NCI-H2196 treated with DMSO at 0.1 percent for 48 hours (cell line): ENCODE measurements around the gene MTAP.

Experiments used
- DNase-seq: peaks from one replicate; lab custom pipeline; 2025; ENCODE audit not compliant: unreplicated experiment; lab: John Stamatoyannopoulos, UW

MTAP gene

GRCh38 chr9:21804331-21804730 lies 1.9 kb downstream of the MTAP start:
- no peak for DNase-seq

GRCh38 chr9:21804791-21805190 lies 2.4 kb downstream of the MTAP start:
- no peak for DNase-seq

DNA sequence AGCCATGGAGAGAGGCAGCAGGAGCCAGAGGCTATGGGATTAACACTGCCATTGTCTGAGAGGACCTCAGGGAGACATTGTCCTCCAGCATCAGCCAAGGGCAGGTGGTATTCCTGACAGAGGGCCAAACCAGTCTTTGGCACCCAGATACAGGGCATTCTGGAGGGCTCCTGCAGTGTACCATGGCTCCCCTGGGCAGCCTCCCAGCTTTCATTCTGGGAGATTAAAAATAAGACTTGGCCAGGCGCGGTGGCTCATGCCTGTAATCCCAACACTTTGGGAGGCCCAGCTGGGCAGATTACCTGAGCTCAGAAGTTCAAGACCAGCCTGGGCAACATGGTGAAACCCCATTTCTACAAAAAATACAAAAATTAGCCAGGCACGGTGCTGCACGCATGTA lies 4.2 kb downstream of the MTAP start:
- DNase-seq, result no peak

DNA sequence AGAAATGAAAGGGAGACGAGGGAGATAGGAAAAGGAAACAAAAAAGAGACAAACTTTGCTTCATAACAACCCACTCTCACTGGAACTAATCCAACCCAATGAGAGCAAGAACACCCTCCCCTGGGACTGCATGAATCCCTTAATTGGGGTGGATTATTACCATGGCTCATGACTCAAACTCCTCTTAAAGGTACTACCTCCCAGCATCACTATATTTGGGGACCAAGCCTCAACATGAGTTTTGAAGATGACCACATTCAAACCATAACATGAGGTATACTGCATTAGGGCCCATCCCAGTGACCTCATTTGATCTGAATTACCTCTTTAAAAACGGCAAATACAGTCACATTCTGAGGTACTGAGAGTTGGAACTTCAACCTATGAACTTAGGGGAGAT lies 8.0 kb downstream of the MTAP start:
- DNase-seq, result no peak

GRCh38 chr9:21810881-21811280 lies 8.4 kb downstream of the MTAP start:
- DNase-seq, result no peak

DNA sequence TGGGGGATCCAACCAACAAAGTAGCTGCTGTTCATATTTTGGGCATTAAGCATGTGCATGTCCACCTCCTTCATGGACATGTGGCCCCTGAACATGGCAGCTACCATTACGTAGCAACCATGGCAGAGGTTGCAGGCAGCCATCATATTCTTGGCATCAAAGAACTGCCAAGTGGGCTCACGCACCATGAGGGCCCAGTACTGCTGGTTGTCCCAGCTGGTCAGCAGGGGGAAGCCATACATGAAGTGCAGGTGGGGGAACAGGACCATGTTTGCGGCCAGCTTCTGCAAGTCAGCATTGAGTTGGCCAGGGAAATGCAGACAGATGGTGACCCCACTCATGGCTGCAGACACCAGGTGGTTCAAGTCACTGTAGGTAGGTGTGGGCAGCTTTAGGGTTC lies 9.5 kb downstream of the MTAP start:
- no peak for DNase-seq

GRCh38 chr9:21812415-21812814 lies 10.0 kb downstream of the MTAP start:
- no peak for DNase-seq

DNA sequence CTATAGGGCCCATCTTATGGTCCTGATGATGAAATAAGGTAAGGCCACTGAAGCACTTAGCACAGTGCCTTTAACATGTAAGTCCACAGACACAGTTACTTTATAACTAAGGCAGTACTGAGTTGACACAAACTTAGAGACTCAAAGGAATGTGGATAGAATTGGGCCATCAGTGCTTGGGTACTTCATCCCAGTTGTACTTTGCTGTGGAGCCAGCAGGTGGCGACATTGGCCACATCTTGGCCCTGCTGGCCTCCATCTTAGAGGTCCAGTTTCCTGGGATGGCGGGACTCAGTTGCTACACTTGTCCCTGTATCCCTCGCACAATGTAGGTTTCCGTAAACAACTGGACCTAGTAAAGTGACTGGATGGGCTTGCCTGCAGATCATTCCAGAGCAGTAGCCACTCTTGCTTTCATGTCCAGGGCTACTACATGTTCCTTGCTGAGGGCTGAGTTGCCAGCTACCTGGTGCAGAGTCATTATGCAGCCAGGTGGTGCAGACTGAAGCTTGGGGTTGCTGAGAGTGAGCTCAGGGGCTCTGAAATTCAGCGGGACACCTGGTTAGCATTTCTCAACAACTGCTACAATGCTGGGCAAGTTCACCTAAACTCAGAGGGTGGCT lies 10.6 kb downstream of the MTAP start:
- peak; percentile 40 for DNase-seq

DNA sequence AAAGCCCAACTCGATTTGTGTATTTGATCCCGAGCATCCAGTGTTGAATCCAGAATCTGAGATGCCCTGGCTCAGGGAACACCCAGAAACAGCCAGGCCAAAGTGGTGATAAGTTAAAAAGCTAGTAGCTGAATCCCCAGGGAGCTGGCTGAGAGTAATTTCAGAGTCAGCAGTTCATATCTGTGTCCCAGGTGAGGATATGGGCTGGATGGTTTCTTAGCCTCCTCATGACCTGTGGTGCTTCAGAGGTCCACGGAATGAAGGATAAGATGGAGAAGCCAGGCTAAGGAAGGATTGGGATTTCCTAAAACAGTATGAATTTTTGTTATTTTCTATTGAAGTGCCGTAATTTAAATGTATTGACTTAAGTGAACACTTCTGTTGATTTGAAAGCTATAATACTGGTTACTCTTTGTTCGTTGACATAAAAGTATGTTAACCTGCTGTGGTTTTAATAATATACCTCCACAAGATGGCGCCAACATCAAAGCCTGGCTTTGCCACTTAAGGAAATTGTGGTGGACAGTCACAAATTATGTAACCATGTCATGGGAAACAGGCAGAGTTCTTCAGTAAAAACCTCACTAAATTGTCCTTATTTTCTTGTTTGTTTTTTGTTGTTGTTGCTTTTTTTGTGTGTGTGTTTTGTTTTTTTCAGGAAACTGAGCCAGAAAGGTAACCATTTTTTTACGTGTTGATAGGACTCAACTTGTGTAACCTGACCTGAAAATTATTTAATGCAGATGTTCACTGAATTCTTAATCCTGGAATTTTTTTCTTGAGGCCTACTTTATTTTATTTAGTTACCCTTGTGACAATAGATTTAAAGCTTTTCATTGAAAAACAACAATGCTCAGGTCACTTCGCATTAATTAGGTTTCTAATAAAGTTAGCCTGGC lies 11.4 kb downstream of the MTAP start:
- DNase-seq, result peak; percentile 53

DNA sequence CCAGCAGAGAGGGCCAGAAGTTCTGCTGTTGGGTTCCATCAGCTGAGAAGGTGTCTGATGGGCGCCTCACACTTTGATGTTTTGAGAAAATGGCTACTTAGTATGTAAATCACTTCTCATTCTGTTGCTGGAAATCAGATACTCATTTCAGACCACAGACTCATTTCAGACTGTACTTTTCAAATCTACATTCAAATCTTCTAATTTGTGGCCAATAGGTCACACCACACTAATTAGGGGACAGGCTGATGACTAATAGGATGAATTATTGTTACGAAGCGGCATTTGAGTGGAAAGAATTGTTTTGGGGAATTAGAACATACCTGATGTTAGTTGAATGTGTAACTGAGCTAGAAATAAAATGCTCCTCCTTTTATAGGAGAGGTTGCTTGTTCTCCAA lies 13.2 kb downstream of the MTAP start:
- DNase-seq, result no peak

DNA sequence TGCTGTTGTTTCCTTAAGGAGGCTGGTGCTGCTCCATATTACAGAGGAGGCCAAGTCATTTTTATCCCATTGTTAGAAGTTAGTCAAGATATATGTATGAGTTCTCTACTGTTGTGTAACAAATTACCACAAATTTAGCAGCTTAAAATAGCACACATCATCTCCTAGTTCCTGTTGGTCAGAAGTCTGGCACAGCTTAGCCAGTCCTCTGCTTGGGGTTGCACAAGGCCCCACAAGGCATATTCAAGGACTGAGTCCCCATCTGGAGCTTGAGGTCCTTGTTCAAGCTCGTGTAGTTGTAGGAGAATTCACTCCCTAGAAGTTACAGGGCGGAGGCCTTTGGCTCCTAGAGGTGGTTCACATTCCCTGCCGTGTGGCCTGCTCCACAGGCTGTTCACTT lies 14.7 kb downstream of the MTAP start:
- DNase-seq, result no peak

DNA sequence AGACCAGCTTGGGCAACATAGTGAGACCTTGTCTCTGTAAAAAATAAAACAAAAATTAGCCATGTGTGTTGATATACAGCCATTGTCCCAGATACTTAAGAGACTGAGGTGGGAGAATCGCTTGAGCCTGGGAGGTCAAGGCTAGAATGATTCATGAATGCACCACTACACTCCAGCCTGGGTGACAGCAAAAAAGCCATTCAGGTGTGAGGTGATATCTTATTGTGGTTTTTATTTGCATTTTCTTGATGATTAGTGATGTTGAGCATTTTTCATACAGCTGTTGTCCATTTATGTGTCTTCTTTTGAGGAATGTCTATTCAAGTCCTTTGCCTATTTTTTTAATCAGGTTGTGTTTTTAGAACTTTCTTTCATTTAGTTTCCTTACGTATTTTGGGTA lies 23.2 kb downstream of the MTAP start:
- no peak for DNase-seq

GRCh38 chr9:21828853-21829410 lies 26.5 kb downstream of the MTAP start:
- no peak for DNase-seq

DNA sequence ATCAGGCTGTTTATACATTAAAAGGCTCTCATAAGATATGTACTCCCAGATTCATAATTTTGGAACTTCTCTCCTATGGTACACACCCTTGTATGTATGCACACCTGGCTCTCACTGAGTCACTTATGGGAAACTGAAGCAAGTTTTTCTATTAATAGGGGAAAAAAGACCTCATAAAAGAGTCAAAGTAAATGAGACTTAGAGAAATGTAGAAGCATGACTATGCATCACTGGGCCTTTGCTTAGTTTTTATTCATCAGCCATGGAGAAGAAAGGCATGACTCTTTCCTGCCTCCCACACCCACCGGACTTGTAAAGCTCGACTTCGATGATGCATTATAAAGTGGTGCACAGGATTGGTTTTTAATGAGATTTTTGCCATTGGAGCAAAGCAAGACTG lies 28.2 kb downstream of the MTAP start:
- DNase-seq, result no peak

DNA sequence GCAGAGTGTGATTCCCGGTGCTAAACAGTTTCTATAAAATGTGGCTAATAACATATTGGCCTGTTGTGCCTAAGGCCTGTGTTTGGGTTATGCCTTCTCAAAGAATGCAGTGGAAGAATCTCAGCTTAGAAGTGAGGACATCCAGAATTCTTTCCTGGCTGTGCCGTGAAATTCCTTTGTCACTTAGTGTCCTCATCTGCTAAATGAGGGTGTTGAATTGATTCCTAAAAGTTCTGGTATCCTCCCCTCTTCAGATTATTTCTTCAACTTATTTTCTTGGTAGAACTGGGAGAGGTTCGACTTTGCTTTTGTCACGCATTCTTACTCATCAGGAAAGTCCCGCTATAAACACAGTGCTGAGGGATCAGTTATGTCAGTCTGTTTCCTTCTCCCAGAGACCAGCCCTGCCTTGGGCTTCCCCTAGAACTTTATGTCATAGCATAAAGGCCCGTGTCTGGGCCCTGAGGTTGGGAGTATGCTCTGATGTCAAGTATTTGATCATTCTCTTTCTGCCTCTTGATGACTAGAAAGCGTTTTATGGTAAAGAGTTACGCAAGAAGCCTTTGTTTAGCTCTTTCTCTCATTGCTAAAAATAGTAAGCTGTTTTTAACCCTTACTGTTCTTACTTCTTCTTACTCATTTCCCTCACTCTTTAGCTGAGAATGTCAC lies 29.5 kb downstream of the MTAP start:
- DNase-seq, result no peak

GRCh38 chr9:21833090-21833801 lies 30.8 kb downstream of the MTAP start:
- peak; percentile 19 for DNase-seq

GRCh38 chr9:21835121-21835520 lies 32.7 kb downstream of the MTAP start:
- no peak for DNase-seq

DNA sequence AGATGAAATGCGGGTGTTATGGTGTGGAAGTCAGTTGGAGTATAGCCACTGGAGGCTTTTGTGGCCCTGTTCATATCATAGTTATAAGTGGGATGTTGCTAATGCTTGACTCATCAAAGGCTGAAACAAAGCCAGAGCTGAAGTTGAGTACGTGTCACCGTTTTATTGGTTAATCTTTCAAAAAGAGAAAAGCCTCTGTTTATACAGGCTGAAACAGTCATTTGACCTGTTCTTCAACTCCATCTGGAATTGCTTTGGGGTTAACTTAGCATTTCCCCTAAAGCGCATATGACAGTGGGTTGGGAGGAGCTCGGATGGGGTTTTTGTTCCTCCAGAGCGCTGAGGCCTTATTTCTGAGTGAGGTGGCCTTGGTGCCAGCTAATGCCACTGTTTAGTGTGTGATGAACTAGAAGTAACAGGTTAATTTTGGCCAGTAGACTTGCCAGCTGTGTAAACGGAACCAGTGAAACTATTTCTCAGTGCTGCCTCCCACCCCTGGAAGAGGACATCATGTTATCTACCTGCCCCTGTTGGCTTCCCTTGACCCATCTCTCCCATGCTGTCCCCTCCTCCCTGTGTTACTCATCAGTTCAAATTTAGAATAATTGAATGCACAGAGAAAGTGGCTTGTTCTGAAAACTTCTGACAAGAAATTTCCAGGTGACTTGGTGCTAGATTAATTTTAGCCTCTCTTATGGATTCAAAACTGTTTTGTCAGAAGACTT lies 34.2 kb downstream of the MTAP start:
- DNase-seq, result peak; percentile 55

GRCh38 chr9:21837501-21837900 lies 35.1 kb downstream of the MTAP start:
- DNase-seq, result no peak

DNA sequence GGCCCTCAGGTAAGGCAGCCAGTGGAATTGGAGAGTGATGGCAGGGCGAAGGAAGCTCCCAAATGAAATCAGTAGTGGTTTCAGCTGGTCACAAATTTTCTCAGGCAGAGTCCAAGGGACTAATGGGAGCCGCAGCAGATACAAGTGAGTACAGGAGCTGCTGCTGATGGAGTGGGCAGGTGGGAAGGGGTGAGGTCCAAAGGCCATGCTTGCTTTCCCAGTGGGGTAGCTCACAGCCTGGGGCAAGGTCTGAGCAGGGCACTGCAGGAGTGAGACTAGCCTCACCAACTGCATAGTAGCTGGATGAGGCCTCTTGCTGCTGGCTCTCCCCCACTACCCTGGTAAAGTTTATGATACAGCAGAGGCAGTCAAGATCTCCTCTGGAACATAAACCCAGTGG lies 38.2 kb downstream of the MTAP start:
- no peak for DNase-seq
